Measurements from ENCODE around the gene ANK2.

GRCh38 chr4:113322736-113323135 is 273.3 kb downstream of the ANK2 start:
- TF ChIP-seq CTCF (conservative IDR thresholded peaks at IDR 0.05; ENCODE audit: low read depth in 2 of 2): no peak
- TF ChIP-seq POLR2AphosphoS5 (IDR thresholded peaks at IDR 0.05; ENCODE audit: low read depth): no peak
- TF ChIP-seq, protein P1, sequence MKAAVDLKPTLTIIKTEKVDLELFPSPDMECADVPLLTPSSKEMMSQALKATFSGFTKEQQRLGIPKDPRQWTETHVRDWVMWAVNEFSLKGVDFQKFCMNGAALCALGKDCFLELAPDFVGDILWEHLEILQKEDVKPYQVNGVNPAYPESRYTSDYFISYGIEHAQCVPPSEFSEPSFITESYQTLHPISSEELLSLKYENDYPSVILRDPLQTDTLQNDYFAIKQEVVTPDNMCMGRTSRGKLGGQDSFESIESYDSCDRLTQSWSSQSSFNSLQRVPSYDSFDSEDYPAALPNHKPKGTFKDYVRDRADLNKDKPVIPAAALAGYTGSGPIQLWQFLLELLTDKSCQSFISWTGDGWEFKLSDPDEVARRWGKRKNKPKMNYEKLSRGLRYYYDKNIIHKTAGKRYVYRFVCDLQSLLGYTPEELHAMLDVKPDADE (IDR thresholded peaks at IDR 0.05): no peak
- no peak for TF ChIP-seq CREB1 (CRISPR knock-in tag; IDR thresholded peaks at IDR 0.05; ENCODE audit: low read depth)
- TF ChIP-seq NANOG (IDR thresholded peaks at IDR 0.05; ENCODE audit: borderline replicate concordance): no peak
